Germinal center (tissue), 1 donor: ENCODE measurements around the gene AZIN2.
"Not testable (repeated sequence)": the region's sequence is repeated elsewhere in the genome, so short reads cannot be mapped to it uniquely, and the experiment has no call there.

ENCODE experiments used
- DNase-seq: peaks from one replicate; pipeline ENCODE4 v3.0.0; 2012; ENCODE audit warnings: mixed read lengths, low spot score

Gene AZIN2

GRCh38 chr1:33080885-33081553 is at the start of gene AZIN2:
TSS of gene AZIN2 (plus strand) at chr1:33081153. CDS start at chr1:33082250, 1,097 bp downstream.
- peak; percentile 97 for DNase-seq

GRCh38 chr1:33031506-33031905 is 49.4 kb upstream of the AZIN2 start:
- no peak for DNase-seq

- no peak for DNase-seq
Measured at GRCh38 chr1:33032126-33032869, 48.7 kb upstream of the AZIN2 start.

- peak; percentile 15 for DNase-seq
Measured at GRCh38 chr1:33036051-33036525, 44.9 kb upstream of the AZIN2 start.

GRCh38 chr1:33036526-33037503 is 44.1 kb upstream of the AZIN2 start, which contains the start of gene AK2:
TSS of gene AK2 (minus strand) at chr1:33036883. CDS start at chr1:33036828, 55 bp downstream.
- DNase-seq = peak; percentile 99

GRCh38 chr1:33039840-33040239 is 41.1 kb upstream of the AZIN2 start:
- no peak for DNase-seq

GRCh38 chr1:33041026-33041425 is 39.9 kb upstream of the AZIN2 start:
- no peak for DNase-seq

- no peak for DNase-seq
Measured at GRCh38 chr1:33042831-33043230, 38.1 kb upstream of the AZIN2 start.

GRCh38 chr1:33043267-33044092 is 37.5 kb upstream of the AZIN2 start:
- no peak for DNase-seq

GRCh38 chr1:33045246-33045645 is 35.7 kb upstream of the AZIN2 start:
- no peak for DNase-seq

- DNase-seq = no peak
Measured at GRCh38 chr1:33045814-33046213, 35.1 kb upstream of the AZIN2 start.

GRCh38 chr1:33046234-33046633 is 34.7 kb upstream of the AZIN2 start:
- DNase-seq = not testable (repeated sequence)

- DNase-seq = no peak
Measured at GRCh38 chr1:33047290-33047689, 33.7 kb upstream of the AZIN2 start.

GRCh38 chr1:33047839-33048305 is 33.1 kb upstream of the AZIN2 start:
- DNase-seq = no peak

GRCh38 chr1:33048426-33048825 is 32.5 kb upstream of the AZIN2 start:
- DNase-seq = no peak

GRCh38 chr1:33049371-33049770 is 31.6 kb upstream of the AZIN2 start:
- DNase-seq = no peak

GRCh38 chr1:33050221-33051076 is 30.5 kb upstream of the AZIN2 start:
- DNase-seq = no peak

GRCh38 chr1:33055210-33056008 is 25.5 kb upstream of the AZIN2 start:
- DNase-seq = peak; percentile 38

- no peak for DNase-seq
Measured at GRCh38 chr1:33056426-33056825, 24.5 kb upstream of the AZIN2 start.
